GM19238 (cell line): Measurements from ENCODE around the gene TECPR2.

Experiments
- DNase-seq: peaks from one replicate; pipeline ENCODE4 v3.0.0; 2011; ENCODE audit warnings: low spot score; ENCODE audit not compliant: insufficient read length

TECPR2 gene

GRCh38 chr14:102492531-102492910, 129.8 kb downstream of the TECPR2 start:
- DNase-seq = no peak

DNA sequence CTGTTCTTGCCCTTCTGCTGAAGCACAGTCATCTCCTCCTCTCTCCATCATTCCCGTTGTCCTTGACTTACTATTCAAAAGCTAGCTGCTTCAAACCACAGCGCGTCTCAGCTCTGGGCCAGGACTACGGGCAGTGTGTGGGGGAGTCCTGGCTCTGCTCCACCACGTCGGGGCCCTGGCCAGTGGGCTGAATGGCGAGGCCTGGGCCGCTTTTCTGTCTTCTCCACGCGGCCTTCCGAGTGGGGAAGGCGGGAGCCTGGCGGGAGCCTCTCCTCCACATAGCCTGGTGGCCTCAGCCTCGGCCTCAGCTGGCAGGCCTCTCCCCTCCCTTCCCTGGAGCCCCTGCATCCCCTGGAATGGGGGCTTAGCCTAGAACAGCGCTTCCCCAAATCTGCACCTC, 130.4 kb downstream of the TECPR2 start:
- DNase-seq = no peak

DNA sequence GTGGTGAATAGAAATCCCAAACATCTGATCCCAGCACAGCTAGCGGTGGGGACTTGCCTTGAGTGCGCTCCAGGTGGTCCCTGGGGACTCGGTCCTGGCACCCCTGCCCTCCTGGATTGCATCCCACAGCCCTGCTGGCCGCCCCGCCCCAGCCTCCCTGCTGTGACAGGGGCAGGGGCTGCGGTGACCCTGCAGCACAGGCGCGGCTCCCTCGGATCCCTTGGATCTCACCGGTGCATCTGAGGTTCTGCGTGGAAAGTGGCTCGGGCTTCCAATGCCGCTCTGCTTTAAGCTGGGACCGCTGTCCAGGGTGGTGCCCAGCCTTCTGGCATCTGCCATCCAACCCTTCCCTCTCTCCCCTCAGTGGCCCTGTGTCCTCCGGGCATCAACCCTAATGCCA, 130.8 kb downstream of the TECPR2 start:
- DNase-seq = no peak

DNA sequence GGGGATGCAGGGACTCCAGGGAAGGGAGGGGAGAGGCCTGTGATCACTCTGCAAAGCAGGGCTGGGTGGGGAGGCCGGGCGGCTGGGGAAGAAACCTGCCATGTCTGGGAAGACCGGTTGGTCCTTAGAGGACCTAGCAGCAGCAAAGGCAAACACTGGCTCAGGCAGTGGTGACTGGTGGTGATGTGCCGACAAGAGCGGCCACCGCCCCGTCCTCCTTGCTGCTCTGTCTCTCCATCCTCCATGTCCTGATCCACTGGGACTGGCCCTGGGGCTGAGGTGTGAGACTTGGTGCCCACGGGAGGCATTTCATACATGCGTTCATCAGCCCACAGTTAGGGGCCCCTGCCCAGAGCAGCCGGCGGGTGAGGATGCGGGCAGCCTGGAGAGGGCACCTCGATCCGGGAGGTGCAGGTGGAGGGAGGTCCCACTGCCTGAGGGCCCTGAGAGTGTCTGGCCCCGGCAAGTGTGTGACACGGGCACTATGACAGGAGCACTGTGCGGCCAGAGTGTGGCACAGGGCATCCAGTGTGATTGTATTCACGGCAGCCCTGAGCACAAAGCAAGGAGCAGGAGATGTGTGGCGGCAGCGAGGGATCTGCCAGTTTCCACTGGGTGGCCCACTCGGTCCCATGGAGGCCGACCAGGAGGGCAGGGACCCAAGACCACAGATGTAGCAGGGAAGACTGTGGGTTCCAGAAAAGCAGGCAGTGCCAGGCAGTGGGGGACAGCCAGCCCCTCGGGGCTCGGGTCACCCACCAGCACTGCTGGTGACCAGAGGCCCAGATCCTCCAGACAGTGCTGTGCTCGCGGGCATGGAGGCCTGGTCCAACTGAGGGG, 133.0 kb downstream of the TECPR2 start:
- DNase-seq = no peak

GRCh38 chr14:102496331-102496691, 133.6 kb downstream of the TECPR2 start:
- DNase-seq = no peak

DNA sequence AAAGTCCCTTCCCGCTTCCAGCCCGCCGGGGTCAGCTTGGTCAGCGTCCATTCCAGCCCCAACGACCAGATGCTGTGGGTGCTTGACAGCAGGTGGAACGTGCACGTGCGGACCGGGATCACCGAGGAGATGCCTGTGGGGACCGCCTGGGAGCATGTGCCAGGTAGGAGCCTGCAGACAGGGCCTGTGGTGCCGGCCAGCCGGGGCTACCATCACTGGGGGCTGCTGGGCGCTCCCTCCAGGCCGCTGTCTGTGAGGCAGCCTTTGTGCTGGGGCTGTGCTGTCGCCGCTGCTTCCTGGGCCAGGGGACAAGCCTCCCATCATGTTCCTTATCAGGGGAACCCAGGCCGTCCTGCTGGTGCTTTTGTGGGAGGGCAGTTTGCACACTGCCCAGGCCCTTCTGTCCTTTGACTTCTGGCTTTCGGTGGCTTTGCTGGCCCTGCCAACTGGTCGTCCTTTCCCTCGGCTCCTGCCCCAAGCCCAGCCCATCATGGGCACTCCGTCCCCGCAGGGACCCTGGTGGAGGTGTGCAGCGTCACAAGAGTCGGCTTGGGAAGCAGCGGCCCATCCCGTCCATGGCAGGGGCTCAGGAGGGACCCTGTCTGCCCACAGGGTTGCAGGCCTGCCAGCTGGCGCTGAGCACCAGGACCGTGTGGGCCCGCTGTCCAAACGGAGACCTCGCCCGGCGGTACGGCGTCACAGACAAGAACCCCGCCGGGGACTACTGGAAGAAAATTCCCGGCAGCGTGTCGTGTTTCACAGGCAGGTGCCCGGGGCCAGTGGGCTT, 134.4 kb downstream of the TECPR2 start:
- DNase-seq = no peak

GRCh38 chr14:102497998-102498677, 135.4 kb downstream of the TECPR2 start:
- no peak for DNase-seq

- no peak for DNase-seq
Measured at GRCh38 chr14:102498678-102499265, 136.0 kb downstream of the TECPR2 start.

- no peak for DNase-seq
Measured at GRCh38 chr14:102499401-102500157, 136.8 kb downstream of the TECPR2 start.

DNA sequence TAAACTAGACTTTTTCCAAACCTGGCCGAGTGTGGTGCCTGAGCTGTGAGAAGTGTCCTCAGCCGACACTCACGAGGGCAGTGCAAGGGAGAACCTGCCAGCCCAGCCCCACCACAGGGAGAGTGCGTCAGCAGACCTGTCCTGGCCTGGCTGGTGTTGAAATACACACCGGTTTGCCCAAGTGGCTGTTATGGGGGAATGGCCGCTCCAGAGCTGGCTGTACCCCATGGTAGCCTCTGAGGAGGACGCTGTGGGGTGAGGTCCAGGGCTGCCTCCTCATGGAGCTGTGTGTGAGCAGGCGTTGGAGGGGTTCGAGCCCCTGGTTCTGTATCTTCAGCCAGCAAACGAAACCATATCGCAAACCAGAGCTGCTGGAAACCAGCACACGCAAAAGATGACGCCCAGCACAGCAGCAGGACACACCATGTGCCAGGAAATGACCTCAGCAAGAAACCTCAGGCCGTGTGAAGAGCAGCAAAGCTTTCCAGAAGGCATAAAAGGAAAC, 137.5 kb downstream of the TECPR2 start:
- no peak for DNase-seq

GRCh38 chr14:102500713-102501112, 138.0 kb downstream of the TECPR2 start:
- DNase-seq = no peak

DNA sequence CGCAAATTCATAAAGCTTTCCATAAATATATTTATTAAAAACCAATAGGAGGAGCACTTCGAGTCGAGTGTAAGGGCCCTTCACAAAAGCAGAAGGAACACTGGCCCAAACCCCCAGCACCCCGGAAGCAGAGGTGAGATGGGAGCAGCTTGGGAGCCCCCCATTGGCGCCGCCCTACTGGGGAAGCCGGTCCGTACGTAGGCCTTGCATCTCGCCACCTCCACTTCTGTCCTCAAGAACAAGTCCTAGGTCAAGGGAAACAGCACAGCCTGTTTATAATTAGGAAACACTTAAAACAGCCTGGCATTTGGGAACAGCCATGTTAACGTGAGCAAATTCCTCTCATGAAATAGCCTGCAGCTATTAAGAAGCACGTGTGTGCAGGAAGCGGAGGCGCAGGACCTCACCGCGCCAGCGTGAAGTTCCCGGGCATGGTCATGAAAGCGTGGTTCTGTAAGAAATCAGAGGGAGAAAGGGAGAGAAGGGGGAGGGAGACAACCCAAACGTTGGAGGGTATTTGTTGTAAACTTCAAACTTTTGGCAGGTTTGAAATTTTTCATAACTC, 139.1 kb downstream of the TECPR2 start:
- no peak for DNase-seq

GRCh38 chr14:102502571-102502970, 139.8 kb downstream of the TECPR2 start:
- DNase-seq = no peak

- no peak for DNase-seq
Measured at GRCh38 chr14:102503641-102504327, 141.0 kb downstream of the TECPR2 start.

DNA sequence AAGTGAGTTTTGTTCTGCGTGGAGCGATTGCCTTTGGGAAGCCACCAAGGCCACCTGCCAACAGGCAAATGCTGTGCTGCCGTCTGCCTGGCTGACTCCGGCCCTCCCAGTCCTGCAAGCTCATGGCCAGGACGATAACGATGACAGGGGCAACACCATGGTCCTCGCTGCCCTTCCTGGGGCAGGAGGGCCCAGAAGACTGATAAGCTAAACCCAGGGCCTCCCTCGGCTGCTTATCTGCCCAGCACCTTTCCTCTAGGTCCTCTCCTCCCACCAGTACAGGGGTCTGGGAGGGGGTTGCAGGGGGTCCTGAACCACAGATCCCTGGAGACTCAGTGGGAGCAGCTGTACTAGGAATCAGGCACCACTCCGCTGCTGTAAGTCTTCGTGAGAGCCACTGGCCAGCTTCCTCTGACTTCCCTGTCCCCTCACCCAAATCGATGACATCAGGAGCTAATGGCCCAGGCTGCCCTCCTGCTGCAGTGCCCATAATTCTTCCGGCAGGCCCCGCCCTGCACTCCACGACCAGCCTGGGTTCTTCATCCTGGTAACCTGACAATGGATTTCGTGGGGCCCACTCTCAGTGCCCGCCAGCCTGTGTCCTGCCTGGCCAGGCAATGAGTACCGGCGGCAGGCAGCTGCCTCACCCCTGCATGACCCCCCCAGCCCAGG, 141.7 kb downstream of the TECPR2 start:
- DNase-seq = no peak

- DNase-seq = no peak
Measured at GRCh38 chr14:102505000-102505619, 142.4 kb downstream of the TECPR2 start.

DNA sequence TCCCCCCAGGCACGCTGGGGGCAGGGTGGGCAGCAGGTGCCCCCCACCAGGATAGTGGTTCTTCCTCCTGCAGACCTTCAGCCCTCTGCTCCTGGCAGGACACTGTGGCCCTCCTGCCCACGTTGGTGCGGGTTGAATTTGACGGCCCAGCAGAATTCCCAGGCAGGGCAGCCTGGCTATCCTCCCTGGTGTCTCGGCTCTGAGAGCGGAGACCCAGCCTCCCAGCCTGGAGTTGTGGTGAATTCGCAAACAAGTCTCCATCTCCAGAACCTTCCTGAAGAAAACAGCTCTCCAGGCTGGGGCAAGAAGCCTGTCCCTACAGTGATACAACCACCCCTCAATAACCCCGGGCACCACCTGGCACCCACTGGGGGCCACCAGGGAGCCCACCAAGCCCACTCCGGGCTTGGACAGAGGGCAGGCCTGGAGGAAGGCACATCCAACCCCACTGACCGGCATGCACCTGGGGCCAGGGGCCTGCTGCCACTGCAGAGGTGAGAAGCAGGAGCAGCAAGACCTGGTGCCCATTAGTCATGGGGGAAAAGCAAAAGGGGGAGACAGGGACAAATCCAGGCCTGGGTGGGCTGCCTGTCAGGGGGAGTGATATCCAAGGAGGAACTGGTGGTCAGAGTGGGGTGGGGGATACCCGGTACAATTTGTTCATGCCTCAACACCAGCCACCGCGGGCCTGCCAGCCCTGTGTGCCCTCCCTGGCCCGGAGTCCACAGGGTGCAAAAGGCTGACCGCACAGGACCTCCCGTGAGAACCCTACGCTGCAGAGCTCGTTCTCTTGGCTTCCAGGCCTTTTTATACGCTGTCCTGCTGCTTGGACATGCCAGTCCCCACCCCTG, 143.3 kb downstream of the TECPR2 start:
- DNase-seq = no peak

DNA sequence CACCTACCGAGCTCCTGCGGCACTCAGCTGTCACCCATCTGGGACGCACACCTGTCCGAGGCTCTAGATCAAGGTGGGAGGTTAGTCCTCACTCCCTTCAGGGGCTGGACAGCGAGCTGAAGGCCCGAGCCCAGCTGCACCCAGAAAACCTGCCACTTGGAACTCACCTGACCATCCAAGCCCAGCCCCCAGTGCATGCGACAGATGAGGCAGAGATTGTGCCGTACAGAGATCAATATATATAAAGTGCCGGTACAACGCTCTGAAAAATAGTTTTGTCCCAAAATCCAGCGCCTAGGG, 143.8 kb downstream of the TECPR2 start:
- no peak for DNase-seq
